A549 treated with AZD2906 at 1 μM for 4 hours (cell line): ENCODE results near the gene PCYT1A. TPM values are rescaled to one million over a fixed set of nuclear protein-coding genes. Genes with fewer than 3 reads are reported as not detected.

Experiments used
- total RNA-seq: library from RNA; stranded (reverse); fragments of 200-300 nt; extraction: Qiagen RNA extraction; gene quantifications from 5 replicates; pipeline ENCODE4 v1.2.3, GENCODE V29; 2022

Gene PCYT1A
- total RNA-seq: 29.1 to 44.1 TPM (median 30.2 TPM) in 5 replicates

DNA sequence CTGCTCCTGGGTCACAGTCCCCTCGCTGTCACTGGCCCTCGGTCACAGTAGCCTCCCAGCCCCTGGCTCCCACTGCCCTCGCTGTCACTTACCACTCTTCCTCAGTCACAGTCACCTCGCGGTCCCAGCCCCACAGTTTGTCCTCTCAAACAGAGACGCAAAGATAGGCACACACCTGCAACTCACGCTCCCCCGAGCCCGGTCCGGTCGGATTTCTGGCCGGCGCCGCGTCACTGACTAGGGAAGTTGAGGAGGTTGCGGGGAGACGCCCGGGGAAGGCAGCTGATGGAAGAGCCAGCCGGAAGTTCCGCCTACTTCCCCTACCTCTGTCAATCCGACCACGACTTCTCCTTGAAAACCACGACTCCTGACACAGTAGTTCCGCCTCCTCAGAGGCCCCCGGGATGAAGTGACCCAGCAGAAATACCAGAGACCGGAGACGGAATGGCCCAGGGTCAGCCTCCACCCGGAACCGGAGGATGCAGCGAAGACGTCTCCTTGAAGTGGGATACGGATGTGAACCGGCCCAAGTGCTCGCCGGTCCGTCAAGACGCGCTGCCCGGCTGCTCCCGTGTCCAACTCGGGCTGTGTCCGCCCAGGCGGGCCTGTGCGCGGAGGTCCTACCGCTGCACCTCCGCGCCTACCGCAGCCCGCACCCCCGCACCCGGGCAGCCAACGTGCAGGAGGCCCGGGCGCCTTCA lies at the start of gene PCYT1A:
Gene PCYT1A (minus strand): TSS at position 287 of the 701 bp plus-strand sequence. CDS start 17,195 bp downstream, outside the sequence.

DNA sequence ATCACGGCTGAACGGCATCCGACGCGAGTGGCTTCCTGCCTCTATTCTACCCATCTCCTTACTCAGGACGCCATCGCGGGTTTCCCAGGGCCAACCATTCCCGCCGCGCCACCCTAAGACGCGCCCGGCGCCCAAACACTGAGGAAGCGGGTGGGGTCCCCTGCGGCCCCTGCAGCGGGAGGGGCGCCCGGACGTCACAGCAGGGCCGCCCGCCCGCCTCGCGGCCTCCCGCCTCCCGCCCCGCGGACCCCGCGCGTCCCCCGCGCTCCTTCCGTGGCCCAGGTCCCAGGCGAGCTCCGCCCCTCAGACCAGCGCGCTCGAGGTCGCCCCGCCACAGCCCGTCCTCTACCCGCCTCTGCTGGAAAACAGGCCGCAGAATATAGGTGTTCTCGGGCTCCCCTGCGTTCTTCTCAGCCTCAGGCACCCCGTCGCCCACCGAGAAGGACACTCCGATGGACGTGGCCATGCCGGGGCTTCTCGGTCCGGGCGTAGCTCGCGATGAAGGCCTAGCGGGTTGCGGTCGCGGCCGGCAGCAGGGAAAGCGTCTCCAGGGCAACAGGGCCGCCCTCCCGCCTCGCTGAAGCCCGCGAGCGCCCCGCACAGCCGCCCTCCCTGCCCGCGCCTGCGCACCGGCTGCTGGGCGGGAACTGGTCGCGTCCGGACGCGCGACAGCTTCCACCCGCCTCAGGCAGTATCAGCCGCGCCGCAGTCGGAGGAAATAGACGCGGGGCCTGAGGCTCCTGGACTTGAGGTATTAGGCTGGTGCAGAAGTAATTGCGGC lies 30.4 kb upstream of the PCYT1A start, which contains the start of gene DYNLT2B:
Gene DYNLT2B (minus strand): TSS at position 554 of the 781 bp plus-strand sequence. CDS start 88 bp downstream, at position 466.

DNA sequence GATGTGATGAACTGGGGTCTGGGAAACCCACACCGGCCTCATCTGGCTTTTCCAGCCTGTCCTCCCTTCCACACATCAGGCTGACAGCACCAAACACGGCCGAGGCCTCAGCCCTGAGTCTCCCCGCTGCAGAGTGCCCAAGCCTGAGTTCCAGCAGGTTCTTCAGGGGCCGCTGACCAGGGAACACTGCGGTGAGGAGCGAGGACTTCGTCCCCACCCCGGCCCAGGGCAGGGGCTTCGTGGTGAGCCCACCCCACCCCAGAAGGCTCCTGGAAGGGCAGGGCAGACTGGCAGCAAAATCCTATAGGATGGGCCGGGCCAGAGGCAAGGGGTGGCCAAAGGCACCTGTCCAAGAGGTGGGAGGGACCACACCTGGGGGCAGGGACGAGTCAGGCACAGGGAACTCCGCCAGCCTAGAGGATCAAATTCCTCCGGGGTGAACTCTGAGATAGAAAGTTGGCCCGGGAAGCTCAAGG lies 71.4 kb downstream of the PCYT1A start, which contains the start of gene SLC51A:
Gene SLC51A (plus strand): TSS at position 446 of the 476 bp plus-strand sequence. CDS start 179 bp downstream, outside the sequence.

DNA sequence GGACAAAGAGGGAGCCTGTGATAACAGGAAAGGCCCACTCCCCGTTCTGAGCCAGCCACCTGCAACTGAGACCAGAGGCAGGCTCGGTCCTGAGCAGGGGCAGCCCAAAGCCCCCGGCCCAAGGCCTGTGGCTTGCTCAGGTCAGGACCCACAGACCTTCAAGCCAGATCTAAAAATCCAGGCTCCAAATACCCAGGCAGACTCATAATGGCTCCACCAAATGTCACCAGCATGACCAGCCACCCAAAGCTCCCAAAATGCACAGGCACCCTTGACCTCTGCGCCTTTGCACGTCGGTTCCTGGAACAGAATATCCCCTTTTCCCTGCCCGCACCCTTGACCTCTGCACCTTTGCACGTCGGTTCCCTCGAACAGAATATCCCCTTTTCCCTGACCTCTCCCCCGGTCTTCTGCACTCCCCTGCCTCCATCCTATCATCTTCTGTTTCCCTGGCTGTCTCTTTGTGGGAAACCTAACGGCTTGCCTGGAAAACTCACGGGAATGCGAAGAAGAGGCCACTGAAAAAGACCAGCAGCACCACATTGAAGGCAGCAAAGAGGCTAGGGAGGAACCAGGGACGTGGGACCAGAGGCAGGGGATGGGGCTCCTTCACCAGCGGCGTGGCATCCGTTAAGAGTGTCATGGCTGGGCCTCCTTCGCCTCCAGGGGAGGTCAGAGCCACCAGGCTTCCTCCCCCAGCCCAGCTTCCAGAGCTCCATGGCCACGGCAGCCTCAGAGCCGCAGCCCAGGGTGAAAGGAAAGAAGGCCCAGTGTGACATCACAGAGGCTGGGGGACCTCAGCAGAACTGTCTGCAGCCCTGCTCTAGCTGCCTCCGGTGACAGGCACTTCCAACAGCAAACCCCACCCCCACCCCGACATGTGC lies 76.6 kb downstream of the PCYT1A start, which contains the start of gene ZDHHC19:
Gene ZDHHC19 (minus strand): TSS at position 728 of the 884 bp plus-strand sequence. CDS start 85 bp downstream, at position 643.

Other genes starting within 250 kb of the PCYT1A start
- gene TFRC, start 205.6 kb downstream of the PCYT1A start, total RNA-seq: 79.8 to 100 TPM (median 83.6 TPM) in 5 replicates
- gene ZDHHC19, start 76.3 kb downstream of the PCYT1A start, total RNA-seq: 0.22 to 0.35 TPM (median 0.29 TPM) in 4 of 5 replicates, not detected in the other
- 0.11 TPM in 1 of 5 replicates, not detected in the others for gene SLC51A, start 71.2 kb downstream of the PCYT1A start, total RNA-seq
- 24.0 to 25.1 TPM (median 24.7 TPM) in 5 replicates for gene DYNLT2B, start 30.5 kb upstream of the PCYT1A start, total RNA-seq
- gene TM4SF19, start 50.7 kb upstream of the PCYT1A start, total RNA-seq: 7.0 to 8.0 TPM (median 7.2 TPM) in 5 replicates
- 5.9 to 9.0 TPM (median 8.1 TPM) in 5 replicates for gene UBXN7, start 144.7 kb upstream of the PCYT1A start, total RNA-seq
- 3.2 to 4.4 TPM (median 3.7 TPM) in 5 replicates for gene RNF168, start 216.0 kb upstream of the PCYT1A start, total RNA-seq
- gene SMCO1, start 227.6 kb upstream of the PCYT1A start, total RNA-seq: 0.03 TPM in 1 of 5 replicates, not detected in the others